HepG2 (cell line): Measurements from ENCODE around the gene DCLK1. TPM values are rescaled to one million over a fixed set of nuclear protein-coding genes. Genes with fewer than 3 reads are reported as not detected.

Source experiments
- ATAC-seq: fragments of 200-7000 bp; cut with Tn5 transposase; 3 replicates; pipeline ENCODE4 v1.9.1; 2020; ENCODE audit warnings: mild to moderate bottlenecking, moderate library complexity
- BruUV-seq: library from RNA; stranded (reverse); fragments of 400-500 nt; replicated peaks from 2 replicates; lab custom pipeline; 2021; lab: Mats Ljungman, UMichigan
- CTCF ChIA-PET: fragments of 300-600 bp; formaldehyde crosslinking; extraction: SDS; loops from one replicate; lab custom pipeline; 2021; ENCODE audit warnings: low total read pairs, inconsistent platforms, low intra/inter-chr PET ratio; lab: Yijun Ruan, JAX
- POLR2A ChIA-PET: fragments of 350-600 bp; sonication (Branson Sonifier 250); formaldehyde crosslinking; loops from one replicate; lab custom pipeline; 2020; ENCODE audit warnings: antibody characterized with exemption, inconsistent platforms; lab: Yijun Ruan, JAX
- DNase-seq: peaks from one replicate; pipeline ENCODE4 v3.0.0-alpha.2; 2015; ENCODE audit warnings: low spot score
- FAIRE-seq: peaks from 3 replicates; lab custom pipeline; 2011; peaks lifted over from hg19 to GRCh38; lab: Jason Lieb, UNC
- H2AFZ ChIP-seq: one replicate; pipeline ENCODE4 v1.6.1; 2011; ENCODE audit warnings: low read length, inconsistent platforms
- H3K27ac ChIP-seq: fragments of 300-600 bp; 3 replicates; pipeline ENCODE4 v1.8.0; 2011; ENCODE audit warnings: mixed run types, mild to moderate bottlenecking, mixed read lengths, low read length, inconsistent platforms; ENCODE audit not compliant: insufficient read depth; ENCODE audit errors: extremely low read length
- H3K27me3 ChIP-seq, 2 experiments: fragments of 200-600 bp in 1 of 2; 2 replicates in 1 of 2; 3 replicates in 1 of 2; pipeline versions ENCODE4 v1.6.0 to v1.8.0; 2011; ENCODE audit warnings: low read length in 2 of 2, mild to moderate bottlenecking in 2 of 2, moderate library complexity in 2 of 2, inconsistent platforms in 1 of 2; ENCODE audit not compliant: insufficient read depth in 2 of 2, control insufficient read depth in 1 of 2
- H3K36me3 ChIP-seq, 2 experiments: fragments of 200-600 bp in 1 of 2; replicated peaks in 1 of 2; 2 replicates in 1 of 2; 3 replicates in 1 of 2; pipeline versions ENCODE4 v1.5.1 to v1.8.0; 2011; ENCODE audit warnings: low read length in 2 of 2, inconsistent platforms in 1 of 2; ENCODE audit not compliant: insufficient read depth in 2 of 2, control insufficient read depth in 1 of 2
- H3K4me1 ChIP-seq: 2 replicates; pipeline ENCODE4 v1.5.1; 2012; ENCODE audit warnings: low read length, inconsistent platforms; ENCODE audit not compliant: insufficient read depth
- H3K4me2 ChIP-seq: 2 replicates; pipeline ENCODE4 v1.6.0; 2011; ENCODE audit warnings: low read depth, low read length, inconsistent platforms
- H3K4me3 ChIP-seq, 3 experiments: fragments of 200-600 bp in 1 of 3; sonication (generic), shearing (Covaris generic) in 1 of 3; replicated peaks in 1 of 3; 2 replicates each; pipeline ENCODE4 v1.5.1; 2011 to 2016; ENCODE audit warnings: low read length in 3 of 3, inconsistent platforms in 2 of 3, low read depth in 2 of 3, mild to moderate bottlenecking in 2 of 3, control low read depth in 1 of 3, mixed read lengths in 1 of 3; ENCODE audit not compliant: insufficient read depth in 1 of 3
- H3K79me2 ChIP-seq: one replicate; pipeline ENCODE4 v1.6.1; 2011; ENCODE audit warnings: low read length, inconsistent platforms; ENCODE audit not compliant: insufficient read depth
- H3K9ac ChIP-seq: 2 replicates; pipeline ENCODE4 v1.6.0; 2011; ENCODE audit warnings: mild to moderate bottlenecking, low read depth, low read length, inconsistent platforms; ENCODE audit not compliant: insufficient read depth
- H3K9me3 ChIP-seq: 2 replicates; pipeline ENCODE4 v1.5.1; 2012; ENCODE audit warnings: mild to moderate bottlenecking, low read length
- H4K20me1 ChIP-seq: 2 replicates; pipeline ENCODE4 v1.6.0; 2011; ENCODE audit warnings: inconsistent platforms, mild to moderate bottlenecking, low read length, moderate library complexity; ENCODE audit not compliant: insufficient read depth
- ADNP ChIP-seq: sonication (generic); formaldehyde crosslinking; IDR thresholded peaks from 2 replicates; pipeline ENCODE4 v1.4.0; 2020; ENCODE audit warnings: missing genetic modification reagents
- EHMT2 ChIP-seq: fragments of 200-600 bp; sonication (generic); IDR thresholded peaks from 2 replicates; pipeline ENCODE4 v1.7.0; 2017; ENCODE audit warnings: antibody characterized with exemption, low read depth, low read length, borderline replicate concordance
- JARID2 ChIP-seq: sonication (generic); formaldehyde crosslinking; IDR thresholded peaks from 2 replicates; pipeline ENCODE4 v1.8.1; 2023; ENCODE audit warnings: missing genetic modification reagents, inconsistent platforms; ENCODE audit not compliant: insufficient replicate concordance
- KLF11 ChIP-seq: IDR thresholded peaks from 2 replicates; pipeline ENCODE4 v1.6.1; 2016; ENCODE audit warnings: missing compliant biosample characterization
- NBN ChIP-seq: fragments of 450-650 bp; conservative IDR thresholded peaks from 2 replicates; pipeline ENCODE4 v1.6.1; 2017
- NKX3-1 ChIP-seq: sonication (generic); formaldehyde crosslinking; IDR thresholded peaks from 2 replicates; pipeline ENCODE4 v1.5.0; 2020; ENCODE audit warnings: missing genetic modification reagents
- RBM39 ChIP-seq: fragments of 200-400 bp; formaldehyde crosslinking; IDR thresholded peaks from one replicate; pipeline ENCODE4 v1.6.1; 2018; ENCODE audit warnings: antibody characterized with exemption, mild to moderate bottlenecking, low read depth, low read length; ENCODE audit not compliant: poor library complexity, severe bottlenecking
- RXRB ChIP-seq: IDR thresholded peaks from 2 replicates; pipeline ENCODE4 v1.6.1; 2016; ENCODE audit warnings: borderline replicate concordance, missing genetic modification reagents, missing compliant biosample characterization
- TFDP1 ChIP-seq: IDR thresholded peaks from 2 replicates; pipeline ENCODE4 v1.6.1; 2016; ENCODE audit warnings: missing compliant biosample characterization, missing genetic modification reagents, borderline replicate concordance
- ZFP82 ChIP-seq: sonication (generic); formaldehyde crosslinking; IDR thresholded peaks from 2 replicates; pipeline ENCODE4 v1.5.1; 2020; ENCODE audit warnings: mild to moderate bottlenecking, missing genetic modification reagents, borderline replicate concordance
- ZNF674 ChIP-seq: sonication (generic); formaldehyde crosslinking; IDR thresholded peaks from 2 replicates; pipeline ENCODE4 v1.5.0; 2020; ENCODE audit warnings: low read depth, mild to moderate bottlenecking, missing genetic modification reagents
- in situ Hi-C: cut with HindIII; loops from 2 replicates; pipeline ENCODE4 v1.10.0; 2017; ENCODE audit warnings: low pct_unique_long_range_greater_than_20kb; ENCODE audit not compliant: extremely low pct_ligation_motif_present
- intact Hi-C: fragments of 100-400 bp; cut with micrococcal nuclease; formaldehyde crosslinking; loops from one replicate; pipeline ENCODE4 v1.10.0; 2022; ENCODE audit not compliant: unreplicated experiment
- polyA plus RNA-seq, 8 experiments: library from polyadenylated mRNA; depleted of rRNA in 3 of 8; stranded (reverse) in 7 of 8; unstranded in 1 of 8; fragments of >200 nt; fragmentation: Illumina TruSeq in 4 of 8; extraction: Trizol in 4 of 8; gene quantifications; 2 replicates each; pipeline versions ENCODE4 v1.2.1 to v1.2.3, GENCODE V29; 2011 to 2016; ENCODE audit warnings: low read depth in 4 of 8, missing spikeins in 1 of 8, mixed read lengths in 1 of 8; ENCODE audit not compliant: insufficient read depth in 1 of 8
- total RNA-seq, 5 experiments: library from RNA; depleted of rRNA; stranded (reverse); fragments of >200 nt; fragmentation: Illumina TruSeq; extraction: Trizol; gene quantifications; 2 replicates each; pipeline ENCODE4 v1.2.3, GENCODE V29; 2016; ENCODE audit warnings: low read depth in 1 of 5
- TF ChIP-seq, protein P1 (sequence below): sonication (generic); formaldehyde crosslinking; IDR thresholded peaks from 2 replicates; pipeline ENCODE4 v1.5.1; 2020; ENCODE audit warnings: mild to moderate bottlenecking, missing genetic modification reagents, borderline replicate concordance
- TF ChIP-seq, protein P2 (sequence below): sonication (generic); formaldehyde crosslinking; IDR thresholded peaks from 2 replicates; pipeline ENCODE4 v1.4.0; 2020; ENCODE audit warnings: missing genetic modification reagents, borderline replicate concordance
- TF ChIP-seq, protein P3 (sequence below): sonication (generic); formaldehyde crosslinking; IDR thresholded peaks from 2 replicates; pipeline ENCODE4 v1.5.0; 2020; ENCODE audit warnings: mild to moderate bottlenecking, low read depth, missing genetic modification reagents, borderline replicate concordance

DCLK1 gene
- total and polyA plus RNA-seq, 2 of the 13 experiments (the other 11 are each of a cell fraction or from before 2014, with no cell fraction given) = not detected

- Histone ChIP-seq H3K27me3 (no peaks in the 10 kb centered on the region), H3K4me3 (no peak overlapping the region), H3K9ac (no peak overlapping the region), H4K20me1 (no peaks in the 10 kb centered on the region), H3K4me2 (no peak overlapping the region), H3K36me3 (no peaks in the 10 kb centered on the region), H3K27ac (no peak overlapping the region), H3K4me1 (no peaks in the 10 kb centered on the region), H2AFZ (no peak overlapping the region), H3K9me3 (no peaks in the 10 kb centered on the region), H3K79me2 (no peaks in the 10 kb centered on the region)
- intact Hi-C loops (no loop called here), in situ Hi-C loops (no loop called here)
- DNase-seq (no peak), FAIRE-seq (no peak), ATAC-seq (no peak)
- POLR2A ChIA-PET = no interaction called here
- TF ChIP-seq, protein P1, sequence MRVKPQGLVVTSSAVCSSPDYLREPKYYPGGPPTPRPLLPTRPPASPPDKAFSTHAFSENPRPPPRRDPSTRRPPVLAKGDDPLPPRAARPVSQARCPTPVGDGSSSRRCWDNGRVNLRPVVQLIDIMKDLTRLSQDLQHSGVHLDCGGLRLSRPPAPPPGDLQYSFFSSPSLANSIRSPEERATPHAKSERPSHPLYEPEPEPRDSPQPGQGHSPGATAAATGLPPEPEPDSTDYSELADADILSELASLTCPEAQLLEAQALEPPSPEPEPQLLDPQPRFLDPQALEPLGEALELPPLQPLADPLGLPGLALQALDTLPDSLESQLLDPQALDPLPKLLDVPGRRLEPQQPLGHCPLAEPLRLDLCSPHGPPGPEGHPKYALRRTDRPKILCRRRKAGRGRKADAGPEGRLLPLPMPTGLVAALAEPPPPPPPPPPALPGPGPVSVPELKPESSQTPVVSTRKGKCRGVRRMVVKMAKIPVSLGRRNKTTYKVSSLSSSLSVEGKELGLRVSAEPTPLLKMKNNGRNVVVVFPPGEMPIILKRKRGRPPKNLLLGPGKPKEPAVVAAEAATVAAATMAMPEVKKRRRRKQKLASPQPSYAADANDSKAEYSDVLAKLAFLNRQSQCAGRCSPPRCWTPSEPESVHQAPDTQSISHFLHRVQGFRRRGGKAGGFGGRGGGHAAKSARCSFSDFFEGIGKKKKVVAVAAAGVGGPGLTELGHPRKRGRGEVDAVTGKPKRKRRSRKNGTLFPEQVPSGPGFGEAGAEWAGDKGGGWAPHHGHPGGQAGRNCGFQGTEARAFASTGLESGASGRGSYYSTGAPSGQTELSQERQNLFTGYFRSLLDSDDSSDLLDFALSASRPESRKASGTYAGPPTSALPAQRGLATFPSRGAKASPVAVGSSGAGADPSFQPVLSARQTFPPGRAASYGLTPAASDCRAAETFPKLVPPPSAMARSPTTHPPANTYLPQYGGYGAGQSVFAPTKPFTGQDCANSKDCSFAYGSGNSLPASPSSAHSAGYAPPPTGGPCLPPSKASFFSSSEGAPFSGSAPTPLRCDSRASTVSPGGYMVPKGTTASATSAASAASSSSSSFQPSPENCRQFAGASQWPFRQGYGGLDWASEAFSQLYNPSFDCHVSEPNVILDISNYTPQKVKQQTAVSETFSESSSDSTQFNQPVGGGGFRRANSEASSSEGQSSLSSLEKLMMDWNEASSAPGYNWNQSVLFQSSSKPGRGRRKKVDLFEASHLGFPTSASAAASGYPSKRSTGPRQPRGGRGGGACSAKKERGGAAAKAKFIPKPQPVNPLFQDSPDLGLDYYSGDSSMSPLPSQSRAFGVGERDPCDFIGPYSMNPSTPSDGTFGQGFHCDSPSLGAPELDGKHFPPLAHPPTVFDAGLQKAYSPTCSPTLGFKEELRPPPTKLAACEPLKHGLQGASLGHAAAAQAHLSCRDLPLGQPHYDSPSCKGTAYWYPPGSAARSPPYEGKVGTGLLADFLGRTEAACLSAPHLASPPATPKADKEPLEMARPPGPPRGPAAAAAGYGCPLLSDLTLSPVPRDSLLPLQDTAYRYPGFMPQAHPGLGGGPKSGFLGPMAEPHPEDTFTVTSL (CRISPR knock-in tag) = no peak
- no peak for TF ChIP-seq JARID2 (CRISPR knock-in tag)
- TF ChIP-seq ADNP (CRISPR knock-in tag) = no peak
- TF ChIP-seq RXRB = no peak
- TF ChIP-seq TFDP1 = no peak
- TF ChIP-seq EHMT2 = no peak
- TF ChIP-seq, protein P2, sequence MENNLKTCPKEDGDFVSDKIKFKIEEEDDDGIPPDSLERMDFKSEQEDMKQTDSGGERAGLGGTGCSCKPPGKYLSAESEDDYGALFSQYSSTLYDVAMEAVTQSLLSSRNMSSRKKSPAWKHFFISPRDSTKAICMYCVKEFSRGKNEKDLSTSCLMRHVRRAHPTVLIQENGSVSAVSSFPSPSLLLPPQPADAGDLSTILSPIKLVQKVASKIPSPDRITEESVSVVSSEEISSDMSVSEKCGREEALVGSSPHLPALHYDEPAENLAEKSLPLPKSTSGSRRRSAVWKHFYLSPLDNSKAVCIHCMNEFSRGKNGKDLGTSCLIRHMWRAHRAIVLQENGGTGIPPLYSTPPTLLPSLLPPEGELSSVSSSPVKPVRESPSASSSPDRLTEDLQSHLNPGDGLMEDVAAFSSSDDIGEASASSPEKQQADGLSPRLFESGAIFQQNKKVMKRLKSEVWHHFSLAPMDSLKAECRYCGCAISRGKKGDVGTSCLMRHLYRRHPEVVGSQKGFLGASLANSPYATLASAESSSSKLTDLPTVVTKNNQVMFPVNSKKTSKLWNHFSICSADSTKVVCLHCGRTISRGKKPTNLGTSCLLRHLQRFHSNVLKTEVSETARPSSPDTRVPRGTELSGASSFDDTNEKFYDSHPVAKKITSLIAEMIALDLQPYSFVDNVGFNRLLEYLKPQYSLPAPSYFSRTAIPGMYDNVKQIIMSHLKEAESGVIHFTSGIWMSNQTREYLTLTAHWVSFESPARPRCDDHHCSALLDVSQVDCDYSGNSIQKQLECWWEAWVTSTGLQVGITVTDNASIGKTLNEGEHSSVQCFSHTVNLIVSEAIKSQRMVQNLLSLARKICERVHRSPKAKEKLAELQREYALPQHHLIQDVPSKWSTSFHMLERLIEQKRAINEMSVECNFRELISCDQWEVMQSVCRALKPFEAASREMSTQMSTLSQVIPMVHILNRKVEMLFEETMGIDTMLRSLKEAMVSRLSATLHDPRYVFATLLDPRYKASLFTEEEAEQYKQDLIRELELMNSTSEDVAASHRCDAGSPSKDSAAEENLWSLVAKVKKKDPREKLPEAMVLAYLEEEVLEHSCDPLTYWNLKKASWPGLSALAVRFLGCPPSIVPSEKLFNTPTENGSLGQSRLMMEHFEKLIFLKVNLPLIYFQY (CRISPR knock-in tag) = no peak
- no peak for TF ChIP-seq NKX3-1
- TF ChIP-seq, protein P3, sequence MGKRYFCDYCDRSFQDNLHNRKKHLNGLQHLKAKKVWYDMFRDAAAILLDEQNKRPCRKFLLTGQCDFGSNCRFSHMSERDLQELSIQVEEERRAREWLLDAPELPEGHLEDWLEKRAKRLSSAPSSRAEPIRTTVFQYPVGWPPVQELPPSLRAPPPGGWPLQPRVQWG (CRISPR knock-in tag) = no peak
- no peak for TF ChIP-seq ZFP82 (CRISPR knock-in tag)
- TF ChIP-seq RBM39 = no peak
- TF ChIP-seq KLF11 = no peak
- TF ChIP-seq ZNF674 (CRISPR knock-in tag) = no peak
- no peak for TF ChIP-seq NBN
- CTCF ChIA-PET = no interaction called here
- BruUV-seq = no TSS peak
Measured at GRCh38 chr13:35843272-35843671, 287.9 kb downstream of the DCLK1 start.
